NCI-H1436 (cell line): ENCODE results near the gene SLC45A3.
A peak's percentile ranks its signal among the peaks of the same experiment; 100 is the strongest.
"Not testable (repeated sequence)": the region's sequence is repeated elsewhere in the genome, so short reads cannot be mapped to it uniquely, and the experiment has no call there.

Experiments
- DNase-seq: peaks from one replicate; lab custom pipeline; 2025; lab: John Stamatoyannopoulos, UW

The SLC45A3 gene

GRCh38 chr1:205680073-205680851, at the start of gene SLC45A3:
SLC45A3 (minus strand) TSS chr1:205680509; CDS start chr1:205664656, 15,853 bp downstream.
- DNase-seq, result peak; percentile 71

- DNase-seq, result no peak
Measured at GRCh38 chr1:205726619-205727125, 46.4 kb upstream of the SLC45A3 start.

DNA sequence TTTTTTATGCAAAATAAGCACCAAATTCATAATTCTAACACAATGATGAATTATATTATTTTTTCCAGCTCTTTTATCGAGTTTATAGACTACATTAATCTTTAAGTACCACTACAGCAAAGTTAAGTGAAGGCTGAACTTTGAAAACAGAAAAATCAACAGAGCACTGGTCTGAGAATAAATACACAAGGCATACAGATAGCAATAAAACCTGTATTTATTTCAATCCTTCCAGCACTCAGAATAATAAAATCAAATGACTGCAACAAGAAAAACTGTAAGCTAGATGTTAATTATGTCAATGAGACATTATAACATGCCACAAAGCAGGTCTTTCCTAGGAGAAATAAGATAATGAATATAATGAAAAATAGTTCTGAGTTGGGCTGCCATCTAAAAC, 45.2 kb upstream of the SLC45A3 start:
- DNase-seq, result no peak

GRCh38 chr1:205720740-205721139, 40.4 kb upstream of the SLC45A3 start:
- DNase-seq, result not testable (repeated sequence)

DNA sequence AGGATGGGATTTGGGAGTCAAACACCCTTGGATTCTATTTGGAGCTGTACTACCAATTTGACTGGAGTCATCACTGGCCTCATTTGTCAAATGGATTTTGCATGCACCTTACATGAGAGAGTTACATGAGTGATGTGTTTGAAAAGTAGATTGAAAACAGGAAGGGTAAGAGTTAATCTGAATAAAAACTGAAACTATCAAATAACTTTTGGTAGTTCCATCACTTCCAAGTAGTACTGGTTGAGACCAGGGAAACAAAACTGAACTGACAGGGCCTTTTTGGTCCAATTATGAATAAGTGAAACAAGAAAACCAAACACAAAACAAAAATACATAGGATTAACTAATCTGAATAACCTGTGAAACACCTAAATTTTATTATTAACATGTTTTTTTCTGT, 39.5 kb upstream of the SLC45A3 start:
- no peak for DNase-seq

- no peak for DNase-seq
Measured at GRCh38 chr1:205719015-205719414, 38.7 kb upstream of the SLC45A3 start.

DNA sequence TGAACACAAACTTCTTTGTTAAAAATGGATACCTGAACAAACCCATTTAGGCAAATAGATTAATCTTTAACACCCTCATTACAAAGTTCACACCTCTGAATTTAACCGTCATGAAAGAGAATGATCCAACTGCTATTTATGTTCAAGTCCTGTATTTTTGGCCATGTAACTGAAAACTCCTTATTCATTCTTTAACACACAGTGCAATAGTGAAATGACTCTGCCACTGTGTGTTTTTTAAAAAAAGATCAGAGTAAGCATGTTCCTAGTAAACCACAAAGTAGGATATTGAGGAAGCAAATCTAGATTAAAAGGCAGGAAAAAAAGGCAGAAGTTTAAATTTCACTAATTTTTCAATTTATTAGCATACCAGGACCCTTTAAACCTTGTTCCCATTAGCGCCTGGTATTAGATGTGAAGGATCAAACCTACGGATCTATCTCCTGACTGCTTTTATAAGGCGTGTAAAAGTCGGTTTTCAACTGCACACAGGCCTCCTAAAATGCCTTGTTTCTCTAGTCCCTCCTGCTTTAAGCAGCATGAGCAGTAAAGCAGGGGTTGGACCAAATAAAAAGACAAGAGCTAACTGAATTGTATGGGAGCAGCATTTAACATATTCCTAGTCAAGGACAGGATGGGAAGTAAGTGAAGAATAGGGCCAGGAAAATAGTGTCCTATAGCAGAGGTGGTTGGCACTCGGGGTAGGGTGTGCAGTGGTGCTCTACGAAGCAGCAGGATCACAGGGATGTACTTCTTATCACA, 36.2 kb upstream of the SLC45A3 start:
- no peak for DNase-seq

DNA sequence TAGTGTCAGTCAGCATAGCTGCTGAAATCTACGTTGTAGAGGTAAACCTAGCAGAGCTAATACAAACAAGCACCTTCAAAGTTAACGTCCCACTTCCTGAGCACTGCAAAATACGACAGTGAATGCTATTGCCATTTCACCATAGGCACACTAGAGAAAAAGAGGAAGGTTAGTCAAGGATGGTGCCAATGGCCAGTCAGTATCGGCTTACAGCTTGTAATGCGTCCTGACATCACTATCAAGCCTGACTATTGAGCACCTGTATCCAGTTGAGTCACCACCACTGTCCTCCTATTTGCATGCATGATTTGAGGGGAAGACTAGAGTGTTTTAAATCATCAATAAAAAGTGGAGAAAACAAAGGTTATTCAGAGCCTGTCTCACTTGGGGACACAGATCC, 35.3 kb upstream of the SLC45A3 start:
- no peak for DNase-seq

- no peak for DNase-seq
Measured at GRCh38 chr1:205714906-205715246, 34.6 kb upstream of the SLC45A3 start.

DNA sequence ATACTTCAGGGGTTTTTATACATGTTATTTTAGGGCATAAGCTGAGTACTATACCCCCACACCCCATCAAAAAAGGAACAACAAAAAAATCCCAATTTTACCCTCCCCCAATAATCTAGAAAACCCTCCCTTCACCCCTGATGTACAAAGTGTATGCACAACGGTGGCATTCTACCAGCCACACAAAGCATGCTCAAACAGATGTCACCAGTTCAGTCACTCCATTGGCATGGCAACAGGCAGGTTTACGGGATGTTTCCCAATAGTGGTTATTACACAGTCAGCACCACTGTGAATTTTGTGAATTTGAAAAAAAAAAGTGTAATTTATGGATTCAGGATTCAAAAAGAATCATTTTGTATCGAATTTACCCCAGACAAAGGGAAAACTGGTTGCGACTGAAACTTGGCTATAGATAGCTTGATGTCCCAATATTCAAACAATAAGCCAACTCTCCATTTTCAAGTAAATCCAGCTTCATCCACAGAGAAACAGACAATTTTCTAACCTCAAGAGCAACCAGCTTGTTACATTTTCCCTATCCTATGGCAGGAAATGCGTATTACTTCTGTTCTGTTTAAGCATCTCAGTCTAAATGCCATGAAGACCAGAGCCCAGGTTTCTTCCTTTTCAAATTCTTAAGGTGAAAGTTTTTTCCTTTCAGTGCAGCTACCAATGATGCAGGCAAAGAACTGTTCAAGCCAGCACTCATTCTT, 34.0 kb upstream of the SLC45A3 start:
- DNase-seq, result no peak

DNA sequence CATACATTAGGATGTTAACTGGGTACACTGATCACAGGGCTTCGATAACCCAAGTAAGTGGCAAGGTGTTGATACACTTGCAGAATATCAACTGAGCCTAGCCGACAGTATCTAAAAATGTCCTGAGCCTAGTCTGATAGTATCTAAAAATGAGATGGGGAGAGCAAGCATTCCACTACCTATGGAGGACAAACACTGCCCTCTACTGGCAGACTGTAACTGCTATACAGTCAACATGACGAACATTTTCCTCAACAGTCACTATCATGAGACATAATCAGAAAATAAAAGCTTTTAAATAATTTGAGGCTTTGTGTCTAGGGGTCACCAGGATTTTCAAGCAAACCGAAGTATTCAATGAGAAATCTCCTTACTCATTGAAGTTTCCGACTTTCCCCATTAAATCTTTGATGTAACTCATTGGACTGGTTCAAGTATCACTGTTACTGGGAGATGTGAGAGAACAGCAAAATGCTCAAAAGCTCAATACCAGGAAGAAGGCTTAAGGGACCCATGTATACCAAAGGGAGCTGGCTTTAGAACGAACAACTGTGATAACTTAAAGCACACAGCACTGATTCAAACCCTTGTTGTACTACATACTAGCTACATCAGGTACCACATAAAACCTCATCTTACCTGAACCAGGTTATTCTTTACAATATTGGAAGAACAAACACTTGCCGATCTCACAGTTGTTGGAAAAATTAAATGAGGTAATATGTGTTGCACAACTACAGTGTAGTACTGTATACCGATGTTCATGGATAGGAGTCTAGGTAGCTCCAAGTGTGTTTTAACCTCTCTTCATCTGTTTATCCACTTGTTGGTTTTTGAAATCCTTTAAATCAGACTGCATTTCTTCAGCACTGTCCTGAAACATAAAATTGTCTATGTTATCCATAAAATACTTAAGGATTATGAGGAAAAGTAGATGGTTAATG, 31.1 kb upstream of the SLC45A3 start:
- peak; percentile 88 for DNase-seq

GRCh38 chr1:205710201-205711062, 30.1 kb upstream of the SLC45A3 start:
- no peak for DNase-seq

DNA sequence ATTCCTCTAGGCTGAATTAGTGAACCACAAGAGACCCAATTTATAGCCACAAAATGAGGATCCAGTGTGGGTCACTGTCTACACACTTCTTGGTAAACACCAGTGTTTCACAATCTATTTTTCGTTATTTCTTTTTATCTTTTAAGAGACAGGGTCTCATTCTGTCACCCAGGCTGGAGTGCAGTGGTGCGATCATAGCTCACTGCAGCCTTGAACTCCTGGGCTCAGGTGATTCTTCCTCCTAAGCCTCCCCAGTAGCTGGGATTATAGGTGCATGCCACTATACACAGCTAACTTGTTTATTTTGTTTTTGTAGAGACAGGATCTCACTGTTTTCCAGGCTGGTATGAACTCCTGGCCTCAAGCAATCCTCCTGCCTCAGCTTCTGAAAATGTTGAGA, 29.3 kb upstream of the SLC45A3 start:
- no peak for DNase-seq

GRCh38 chr1:205709059-205709398, 28.7 kb upstream of the SLC45A3 start:
- no peak for DNase-seq

DNA sequence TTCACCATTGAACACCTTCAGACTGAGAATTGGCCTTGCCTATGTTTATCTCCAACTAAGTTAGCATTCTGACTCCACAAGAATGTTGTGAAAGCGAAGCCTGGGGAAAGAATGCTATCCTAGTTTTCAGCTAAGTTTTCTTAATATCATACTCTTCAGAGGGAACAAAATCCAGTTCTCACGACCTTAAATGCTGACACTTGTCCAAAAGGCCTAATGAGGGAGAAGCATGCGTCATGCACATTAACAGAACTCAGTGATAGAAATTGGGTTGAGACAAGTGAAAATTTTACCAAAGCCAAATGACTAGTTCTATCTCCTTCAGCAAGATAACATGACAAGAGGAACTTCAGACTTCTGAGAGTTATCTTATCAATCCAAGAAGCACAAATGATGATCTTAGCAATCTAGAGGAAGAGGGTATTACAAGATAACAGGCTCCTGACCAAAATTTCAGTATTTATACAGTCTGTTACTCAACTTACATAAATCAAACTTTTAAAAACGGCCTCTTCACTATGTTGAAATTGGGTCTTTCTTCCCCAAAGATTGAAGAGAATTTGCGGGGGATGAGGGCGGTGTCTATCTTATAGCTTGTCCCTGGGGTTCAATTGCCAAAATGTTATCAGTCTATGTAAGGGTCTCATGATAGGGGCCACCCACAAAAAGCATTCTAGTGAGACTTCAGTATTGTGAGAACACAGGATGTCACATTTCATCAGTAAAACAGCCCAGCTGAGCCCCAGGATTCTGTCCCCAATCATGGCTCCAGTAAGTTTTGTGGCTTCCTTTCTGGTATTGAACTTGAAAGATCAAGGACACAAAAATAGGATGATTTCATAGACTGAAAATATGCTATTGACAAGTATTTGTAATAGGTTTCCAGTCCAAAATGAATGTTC, 26.5 kb upstream of the SLC45A3 start:
- DNase-seq, result no peak

DNA sequence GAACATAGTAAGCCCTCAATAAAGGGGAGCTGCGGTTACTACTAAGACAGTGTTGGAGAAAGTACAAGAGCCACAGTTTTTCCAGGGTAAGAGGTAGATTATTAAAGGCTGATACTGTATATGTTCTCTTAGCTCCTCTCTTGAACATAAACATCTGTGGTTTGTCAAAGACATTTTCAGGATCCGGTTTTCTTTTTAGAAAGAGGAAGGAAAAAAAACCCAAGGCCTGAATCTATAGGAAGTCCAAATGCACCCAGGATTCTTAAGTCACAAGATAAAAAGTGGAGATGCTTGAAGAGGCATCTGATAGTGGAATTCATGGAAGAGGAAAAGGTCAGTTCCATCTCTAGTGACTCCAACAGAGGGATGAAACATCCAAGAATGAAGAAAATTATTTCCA, 24.6 kb upstream of the SLC45A3 start:
- DNase-seq, result no peak

DNA sequence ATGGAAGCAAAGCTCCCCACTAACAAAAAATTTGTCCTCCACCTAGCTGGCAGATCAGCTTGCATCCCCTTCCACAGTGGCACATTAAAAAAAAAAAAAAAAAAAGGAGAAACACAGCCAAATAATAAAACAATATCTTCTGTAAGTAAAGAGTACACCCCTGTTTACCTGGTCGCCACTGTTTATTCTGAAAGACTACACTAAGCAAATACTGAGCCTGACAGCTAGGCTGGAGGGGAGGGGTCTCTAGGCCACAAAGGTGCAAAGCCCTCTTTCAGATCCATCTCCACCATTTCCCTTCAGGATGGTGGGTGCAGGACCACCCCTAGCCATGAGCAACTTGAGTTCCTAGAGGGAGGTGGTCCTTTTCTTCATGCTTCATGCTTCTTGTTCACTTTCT, 22.8 kb upstream of the SLC45A3 start:
- DNase-seq, result no peak

GRCh38 chr1:205701891-205702290, 21.6 kb upstream of the SLC45A3 start:
- DNase-seq, result no peak

DNA sequence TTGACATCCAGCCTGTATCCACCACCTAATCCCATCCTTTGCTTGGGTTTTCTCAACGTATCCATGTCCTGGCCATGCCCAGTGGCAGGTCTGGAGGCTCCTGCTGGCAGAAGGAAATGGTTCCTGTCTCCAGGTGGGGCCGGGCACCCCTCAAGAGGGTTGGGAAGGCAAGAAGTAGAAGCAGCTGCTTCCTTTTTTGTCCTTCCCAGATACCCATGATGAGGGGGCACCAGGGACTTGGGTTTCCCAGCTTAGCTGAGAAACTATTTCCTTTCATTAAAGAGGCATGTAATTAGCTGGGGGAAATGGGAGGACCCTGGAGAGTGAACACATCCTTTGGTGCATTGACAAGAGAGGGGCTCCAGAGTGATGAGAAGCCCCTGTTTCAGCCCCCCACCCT, 21.1 kb upstream of the SLC45A3 start:
- DNase-seq, result no peak
